ENCODE measurements around the gene TBC1D22B. TPM values are rescaled to one million over a fixed set of nuclear protein-coding genes. Genes with fewer than 3 reads are reported as not detected.
"Not testable (repeated sequence)": the region's sequence is repeated elsewhere in the genome, so short reads cannot be mapped to it uniquely, and the experiment has no call there.

The TBC1D22B gene
- total and polyA plus RNA-seq, 2 experiments from 2014 or later = 5.0 to 8.3 TPM

DNA sequence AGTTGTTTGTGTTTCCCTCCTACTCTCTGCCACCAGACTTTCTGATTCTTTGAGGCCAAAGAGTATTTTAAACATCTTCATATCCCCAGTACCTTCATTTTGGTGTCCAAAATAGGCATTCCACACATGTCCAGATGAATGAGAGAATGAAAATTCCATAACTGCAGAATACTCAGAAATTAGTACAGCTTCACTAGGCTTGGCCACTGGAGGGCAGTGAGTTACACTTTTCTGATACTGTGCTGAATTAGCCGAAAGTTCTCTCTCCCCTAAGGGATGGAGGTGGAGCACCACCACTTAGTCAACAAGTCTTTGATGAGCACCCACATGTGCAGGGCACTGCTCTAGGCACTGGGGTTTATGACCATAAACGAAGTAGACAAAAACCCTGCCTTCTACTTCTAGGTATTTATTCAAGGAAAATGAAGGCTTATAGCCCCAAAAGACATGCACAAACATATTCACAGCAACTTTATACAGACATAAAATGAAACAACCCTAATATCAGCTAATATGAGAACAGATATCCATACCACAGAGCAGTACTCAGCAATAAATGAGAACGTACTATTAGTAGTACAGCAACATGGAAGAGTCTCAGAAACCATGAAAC is 46.4 kb downstream of the TBC1D22B start:
- H3K4me3 ChIP-seq = no peak overlapping the region
- H2AFZ ChIP-seq = no peak overlapping the region
- no peaks in the 10 kb centered on the region for H4K20me1 ChIP-seq (ENCODE audit: insufficient read depth)
- no peaks in the 10 kb centered on the region for H3K36me3 ChIP-seq (ENCODE audit: low read depth)
- H3K4me2 ChIP-seq (ENCODE audit: unreplicated experiment) = no peak overlapping the region
- H3K9me2 ChIP-seq (ENCODE audit: insufficient read depth) = no peaks in the 10 kb centered on the region
- H3F3A ChIP-seq (ENCODE audit: insufficient read depth) = peaks cover 3% of the 10 kb centered on the region; the same call in 1 of the 2 replicates
- in situ Hi-C loops (cut with MboI) = no loop called here
- no peak for TF ChIP-seq EZH2 (IDR thresholded peaks at IDR 0.05; ENCODE audit: insufficient read depth, poor library complexity, severe bottlenecking)
- no peak for TF ChIP-seq EZH2phosphoT487 (IDR thresholded peaks at IDR 0.05; ENCODE audit: insufficient read depth, low read depth)
- whole genome bisulfite sequencing, 2 experiments (ENCODE audit: low coverage in 1 of 2, low lambda C conversion rate in 2 of 2, missing lambda C conversion rate in 2 of 2) = 75 to 80% methylated on average over 3 of the region's 3 CpGs
- DNase-seq = peak; percentile 70
- no peak overlapping the region for H3K9ac ChIP-seq
- H3K79me2 ChIP-seq (ENCODE audit: insufficient read depth) = no peaks in the 10 kb centered on the region
- H3K27ac ChIP-seq = no peak overlapping the region
- no peaks in the 10 kb centered on the region for H3K9me3 ChIP-seq (ENCODE audit: low read depth)
- H3K27me3 ChIP-seq (replicated peaks; ENCODE audit: insufficient read depth) = no peaks in the 10 kb centered on the region
- 0 out of 2 replicates have a peak, but pooled peaks cover 9% of the 10 kb centered on the region for H3K4me1 ChIP-seq (ENCODE audit: insufficient read depth)

DNA sequence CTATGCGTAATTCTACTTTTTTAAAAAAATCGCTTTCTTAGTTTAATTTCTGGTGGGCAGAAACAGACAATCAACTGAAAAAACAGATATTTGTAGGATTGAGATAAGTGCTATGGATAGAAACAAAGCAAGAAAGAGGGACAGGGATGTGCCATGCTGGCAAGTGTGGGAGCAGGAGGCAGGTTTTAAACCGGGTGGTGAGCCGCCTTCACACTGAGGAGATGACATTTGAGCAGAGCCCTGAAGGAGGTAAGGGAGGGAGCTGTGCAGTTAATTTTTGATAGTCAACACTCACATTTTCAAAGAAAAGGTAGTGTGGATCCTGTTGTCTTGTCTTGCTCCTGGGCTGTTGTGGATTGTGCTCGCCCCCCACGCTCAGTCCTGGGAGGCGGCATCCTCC is 47.2 kb downstream of the TBC1D22B start:
- TF ChIP-seq EZH2phosphoT487 (IDR thresholded peaks at IDR 0.05; ENCODE audit: insufficient read depth, low read depth) = no peak
- TF ChIP-seq EZH2 (IDR thresholded peaks at IDR 0.05; ENCODE audit: insufficient read depth, poor library complexity, severe bottlenecking) = no peak
- no peaks in the 10 kb centered on the region for H3K27me3 ChIP-seq (replicated peaks; ENCODE audit: insufficient read depth)
- no peaks in the 10 kb centered on the region for H3K36me3 ChIP-seq (ENCODE audit: low read depth)
- H2AFZ ChIP-seq = no peak overlapping the region
- no peaks in the 10 kb centered on the region for H3K9me3 ChIP-seq (ENCODE audit: low read depth)
- DNase-seq = no peak
- H3K9me2 ChIP-seq (ENCODE audit: insufficient read depth) = no peaks in the 10 kb centered on the region
- no peak overlapping the region for H3K9ac ChIP-seq
- peaks cover 3% of the 10 kb centered on the region; the same call in 1 of the 2 replicates for H3F3A ChIP-seq (ENCODE audit: insufficient read depth)
- H3K79me2 ChIP-seq (ENCODE audit: insufficient read depth) = no peaks in the 10 kb centered on the region
- WGBS, 2 experiments (ENCODE audit: low coverage in 1 of 2, low lambda C conversion rate in 2 of 2, missing lambda C conversion rate in 2 of 2) = 98% methylated on average over 7 of the region's 7 CpGs
- no peak overlapping the region for H3K27ac ChIP-seq
- in situ Hi-C loops (cut with MboI) = no loop called here
- 0 out of 2 replicates have a peak, but pooled peaks cover 9% of the 10 kb centered on the region for H3K4me1 ChIP-seq (ENCODE audit: insufficient read depth)
- no peak overlapping the region for H3K4me2 ChIP-seq (ENCODE audit: unreplicated experiment)
- H3K4me3 ChIP-seq = no peak overlapping the region
- no peaks in the 10 kb centered on the region for H4K20me1 ChIP-seq (ENCODE audit: insufficient read depth)

- Histone ChIP-seq H3K4me3 (no peak overlapping the region), H3K9me2 (ENCODE audit: insufficient read depth) (no peaks in the 10 kb centered on the region), H2AFZ (no peak overlapping the region), H3F3A (ENCODE audit: insufficient read depth) (peaks cover 7% of the 10 kb centered on the region), H3K4me1 (ENCODE audit: insufficient read depth) (0 out of 2 replicates have a peak, but pooled peaks cover 9% of the 10 kb centered on the region), H3K4me2 (ENCODE audit: unreplicated experiment) (no peak overlapping the region), H3K9me3 (ENCODE audit: low read depth) (no peaks in the 10 kb centered on the region), H3K36me3 (ENCODE audit: low read depth) (no peaks in the 10 kb centered on the region), H4K20me1 (ENCODE audit: insufficient read depth) (no peaks in the 10 kb centered on the region), H3K27ac (no peak overlapping the region), H3K9ac (no peak overlapping the region), H3K79me2 (ENCODE audit: insufficient read depth) (no peaks in the 10 kb centered on the region), H3K27me3 (replicated peaks; ENCODE audit: insufficient read depth) (no peaks in the 10 kb centered on the region)
- in situ Hi-C loops (cut with MboI) = no loop called here
- 88 to 94% methylated on average over 4 of the region's 4 CpGs for WGBS, 2 experiments (ENCODE audit: low coverage in 1 of 2, low lambda C conversion rate in 2 of 2, missing lambda C conversion rate in 2 of 2)
- TF ChIP-seq EZH2phosphoT487 (IDR thresholded peaks at IDR 0.05; ENCODE audit: insufficient read depth, low read depth) (no peak), EZH2 (IDR thresholded peaks at IDR 0.05; ENCODE audit: insufficient read depth, poor library complexity, severe bottlenecking) (no peak)
- no peak for DNase-seq
These were observed 48.4 kb downstream of the TBC1D22B start for GRCh38 chr6:37305841-37306425.

GRCh38 chr6:37306624-37307222 is 49.2 kb downstream of the TBC1D22B start:
- in situ Hi-C loops (cut with MboI) = no loop called here
- TF ChIP-seq EZH2 (IDR thresholded peaks at IDR 0.05; ENCODE audit: insufficient read depth, poor library complexity, severe bottlenecking) (no peak), EZH2phosphoT487 (IDR thresholded peaks at IDR 0.05; ENCODE audit: insufficient read depth, low read depth) (no peak)
- WGBS, 2 experiments (ENCODE audit: low coverage in 1 of 2, low lambda C conversion rate in 2 of 2, missing lambda C conversion rate in 2 of 2) = 89 to 91% methylated on average over 4 of the region's 4 CpGs

GRCh38 chr6:37307484-37307883 is 49.9 kb downstream of the TBC1D22B start:
- H2AFZ ChIP-seq; H3K36me3 ChIP-seq (ENCODE audit: low read depth); H3K9me3 ChIP-seq (ENCODE audit: low read depth); H3K79me2 ChIP-seq (ENCODE audit: insufficient read depth); in situ Hi-C loops (cut with MboI); H3K4me2 ChIP-seq (ENCODE audit: unreplicated experiment); H3K9ac ChIP-seq; H4K20me1 ChIP-seq (ENCODE audit: insufficient read depth); DNase-seq; H3K9me2 ChIP-seq (ENCODE audit: insufficient read depth); H3K27ac ChIP-seq; H3K4me3 ChIP-seq; H3K27me3 ChIP-seq (replicated peaks; ENCODE audit: insufficient read depth): not testable (repeated sequence)
- 92 to 98% methylated on average over 10 of the region's 10 CpGs for WGBS, 2 experiments (ENCODE audit: low coverage in 1 of 2, low lambda C conversion rate in 2 of 2, missing lambda C conversion rate in 2 of 2)
- Histone ChIP-seq H3F3A (ENCODE audit: insufficient read depth) (peaks cover 22% of the 10 kb centered on the region), H3K4me1 (ENCODE audit: insufficient read depth) (peaks cover 21% of the 10 kb centered on the region)

More at GRCh38 chr6:37306624-37307222, 49.2 kb downstream of the TBC1D22B start:
- Histone ChIP-seq H3K36me3 (ENCODE audit: low read depth) (no peaks in the 10 kb centered on the region), H3K4me3 (no peak overlapping the region), H3K9me3 (ENCODE audit: low read depth) (no peaks in the 10 kb centered on the region), H3K9ac (no peak overlapping the region), H3K4me2 (ENCODE audit: unreplicated experiment) (no peak overlapping the region), H3F3A (ENCODE audit: insufficient read depth) (peaks cover 15% of the 10 kb centered on the region), H3K27me3 (replicated peaks; ENCODE audit: insufficient read depth) (no peaks in the 10 kb centered on the region), H2AFZ (no peak overlapping the region), H3K79me2 (ENCODE audit: insufficient read depth) (no peaks in the 10 kb centered on the region), H4K20me1 (ENCODE audit: insufficient read depth) (no peaks in the 10 kb centered on the region), H3K9me2 (ENCODE audit: insufficient read depth) (no peaks in the 10 kb centered on the region), H3K4me1 (ENCODE audit: insufficient read depth) (peaks cover 13% of the 10 kb centered on the region), H3K27ac (no peak overlapping the region)
- no peak for DNase-seq
